ENCODE results near the gene MARK2.
"Not testable (repeated sequence)": the region's sequence is repeated elsewhere in the genome, so short reads cannot be mapped to it uniquely, and the experiment has no call there.

MARK2 gene

DNA sequence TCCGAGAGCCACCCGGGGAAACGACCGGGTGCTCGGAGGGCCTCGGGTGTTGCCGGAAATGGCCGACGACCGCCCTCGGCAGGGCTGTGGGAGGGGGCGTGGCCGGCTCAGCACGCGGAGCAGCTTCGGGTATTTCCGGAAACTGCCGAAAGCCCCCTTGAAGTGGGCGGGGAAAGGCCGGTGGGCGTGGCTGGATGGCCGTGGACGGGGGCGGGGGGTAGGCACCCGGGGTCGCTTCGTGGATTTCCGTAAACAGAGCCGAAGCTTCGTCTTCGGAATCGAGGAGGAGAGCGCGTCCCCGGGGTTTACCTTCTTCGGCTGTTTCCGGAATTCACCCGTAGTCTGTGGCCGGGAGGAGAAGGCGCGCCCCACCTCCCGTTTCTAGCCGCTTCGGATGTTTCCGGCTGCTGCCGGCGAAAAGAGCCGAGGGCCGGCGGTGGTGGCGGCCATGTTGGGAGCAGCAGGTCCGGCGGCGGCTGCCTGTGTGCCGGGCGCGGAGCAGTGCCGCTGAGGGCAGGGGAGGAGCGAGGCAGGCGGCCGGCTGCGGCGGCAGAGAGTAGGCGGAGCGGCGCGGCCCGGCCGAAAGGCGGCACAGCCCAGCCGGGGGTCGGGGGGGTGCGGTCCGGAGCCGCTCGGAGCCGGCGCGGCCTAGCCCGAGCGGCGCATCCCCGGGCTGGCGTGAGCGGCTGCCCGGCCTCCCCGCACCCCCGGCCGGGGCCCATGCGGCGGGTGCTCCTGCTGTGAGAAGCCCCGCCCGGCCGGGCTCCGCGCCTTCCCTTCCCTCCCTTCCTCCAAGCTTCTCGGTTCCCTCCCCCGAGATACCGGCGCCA, at the start of gene MARK2:
MARK2 (plus strand) TSS at position 433 of the 830 bp plus-strand sequence; CDS start at position 830, 397 bp downstream.
- DNase-seq = peak; percentile 80 to 100 (median 98)

DNA sequence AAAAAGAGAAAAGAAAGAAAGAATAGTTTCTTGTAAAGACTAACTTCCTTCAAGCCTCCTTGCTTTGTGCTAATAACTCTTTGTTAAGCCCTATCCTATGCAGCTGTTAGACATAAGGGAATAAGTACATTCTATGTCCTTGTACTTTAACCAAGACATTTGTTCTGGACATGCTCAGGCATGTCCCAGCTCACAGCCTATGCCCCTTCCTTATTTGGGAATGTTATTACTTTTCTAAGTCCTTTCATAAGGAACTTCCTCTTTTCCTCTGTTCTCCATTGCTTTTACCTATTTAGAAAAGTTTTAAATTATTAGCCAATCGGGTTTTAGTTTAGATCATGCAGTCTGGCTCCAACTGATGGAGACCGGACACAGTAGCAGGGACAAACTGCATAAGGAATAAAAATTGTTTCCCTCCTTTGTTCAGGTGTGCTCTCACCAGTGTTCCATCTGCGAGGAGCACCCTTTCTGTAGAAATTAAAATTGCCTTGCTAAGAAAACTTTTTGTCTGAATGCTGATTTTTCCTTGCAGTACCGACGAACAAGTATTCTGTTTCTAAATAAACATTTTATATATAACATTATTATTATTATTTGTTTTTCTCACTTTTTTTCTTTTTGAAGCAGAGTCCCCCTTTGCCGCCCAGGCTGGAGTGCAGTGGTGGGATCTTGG, 47.3 kb upstream of the MARK2 start:
- no peak for DNase-seq

DNA sequence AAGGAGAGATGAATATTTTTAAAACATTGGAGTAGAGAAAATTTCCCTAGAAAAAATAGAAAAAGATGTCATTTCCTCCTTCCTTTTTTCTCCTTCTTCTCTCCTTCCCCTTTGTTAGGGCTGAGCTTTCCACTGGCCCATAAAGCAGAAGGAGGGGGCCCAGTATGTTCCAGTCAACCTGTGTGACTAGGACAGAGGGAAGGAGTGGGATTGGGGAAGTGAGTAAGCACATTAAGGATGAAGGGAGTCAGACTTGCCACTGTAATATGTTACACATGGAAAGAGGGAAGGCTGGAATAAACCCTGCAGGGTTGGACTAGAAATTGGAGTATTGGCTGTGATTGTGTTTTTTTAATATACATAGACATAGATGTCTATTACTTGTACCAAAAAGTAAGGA, 45.7 kb upstream of the MARK2 start:
- no peak for DNase-seq

DNA sequence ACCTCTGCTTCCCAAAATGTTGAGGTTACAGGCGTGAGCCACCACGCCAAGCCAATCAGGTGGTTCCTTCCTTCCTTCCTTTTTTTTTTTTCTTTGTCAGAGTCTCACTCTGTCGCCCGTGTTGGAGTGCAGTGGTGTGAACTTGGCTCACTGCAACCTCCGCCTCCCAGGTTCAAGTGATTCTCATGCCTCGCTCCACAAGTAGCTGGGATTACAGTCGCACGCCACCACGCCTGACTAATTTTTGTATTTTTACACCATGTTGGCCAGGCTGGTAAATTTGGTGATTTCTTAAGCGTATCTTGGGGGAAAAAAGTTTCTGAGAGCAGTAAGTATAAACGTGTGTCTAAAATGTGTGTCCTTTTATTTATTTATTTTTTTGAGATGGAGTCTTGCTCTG, 43.8 kb upstream of the MARK2 start:
- DNase-seq = no peak

DNA sequence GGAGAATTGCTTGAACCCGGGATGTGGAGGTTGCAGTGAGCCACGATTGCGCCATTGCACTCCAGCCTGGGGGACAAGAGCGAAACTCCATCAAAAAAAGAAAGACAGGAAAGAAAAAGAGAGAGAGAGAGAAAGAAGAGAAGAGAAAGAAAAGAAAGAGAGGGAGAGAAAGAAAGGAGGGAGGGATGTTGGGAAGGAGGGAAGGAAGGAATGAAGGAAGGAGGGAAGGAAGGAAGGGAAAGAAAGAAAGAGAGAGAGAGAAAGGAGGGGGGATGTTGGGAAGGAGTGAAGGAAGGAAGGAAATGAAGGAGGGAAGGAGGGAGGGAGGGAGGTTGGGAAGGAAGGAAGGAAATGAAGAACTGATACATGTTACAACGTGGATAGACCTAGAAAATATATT, 38.0 kb upstream of the MARK2 start:
- no peak for DNase-seq

DNA sequence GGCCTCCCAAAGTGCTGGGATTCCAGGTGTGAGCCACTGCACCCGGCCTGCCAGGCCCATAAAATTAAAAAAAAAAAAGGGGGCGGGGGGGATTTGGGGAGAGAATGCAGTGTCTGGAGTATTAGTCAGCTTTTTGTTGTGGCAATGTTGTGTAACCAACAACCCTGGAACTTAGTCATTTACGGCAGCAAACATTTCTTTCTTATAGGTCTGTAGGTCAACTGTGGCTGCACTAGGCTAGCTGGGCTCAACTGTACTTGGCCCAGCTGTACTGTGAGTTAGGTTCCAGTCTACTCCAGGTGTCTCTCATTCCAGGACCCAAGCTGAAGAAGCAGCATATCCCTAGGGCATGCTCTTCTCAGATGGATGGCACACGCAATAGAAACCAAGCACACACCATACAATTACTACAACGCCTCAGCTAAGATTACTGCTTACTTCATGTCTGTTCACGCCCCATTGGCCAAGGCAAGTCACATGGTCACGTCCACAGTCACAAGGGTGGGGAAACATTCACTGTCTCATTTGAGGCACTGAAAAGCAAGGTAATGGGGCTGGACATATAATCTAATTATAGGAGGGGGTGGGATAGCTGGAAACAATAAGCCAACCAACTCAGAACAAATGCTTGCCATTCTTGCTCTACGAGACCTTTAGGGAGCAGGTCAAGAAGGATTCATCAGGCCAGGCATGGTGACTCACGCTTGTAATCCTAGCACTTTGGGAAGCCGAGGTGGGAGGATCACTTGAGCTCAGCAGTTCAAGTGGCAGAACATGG, 36.1 kb upstream of the MARK2 start:
- DNase-seq = peak in 1 of 56 donors; percentile 10

DNA sequence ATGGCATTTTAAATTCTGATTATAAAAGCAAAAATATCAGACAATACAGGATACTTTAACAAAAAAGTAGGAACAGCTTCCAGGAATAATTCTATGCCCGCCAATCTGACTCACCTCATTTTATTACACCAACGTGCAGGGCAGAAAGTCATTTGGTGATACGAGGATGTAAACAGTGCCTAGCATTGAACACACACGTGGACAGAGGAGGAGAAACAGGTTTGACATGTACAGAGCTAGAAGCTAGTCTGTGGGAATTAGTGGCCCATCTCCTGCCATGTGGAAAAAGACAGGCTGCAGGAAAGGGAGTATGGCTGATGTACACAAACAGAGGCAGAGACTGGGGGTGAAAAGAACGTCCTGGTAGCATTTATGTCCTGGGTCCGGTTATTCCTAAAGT, 34.7 kb upstream of the MARK2 start:
- no peak for DNase-seq

DNA sequence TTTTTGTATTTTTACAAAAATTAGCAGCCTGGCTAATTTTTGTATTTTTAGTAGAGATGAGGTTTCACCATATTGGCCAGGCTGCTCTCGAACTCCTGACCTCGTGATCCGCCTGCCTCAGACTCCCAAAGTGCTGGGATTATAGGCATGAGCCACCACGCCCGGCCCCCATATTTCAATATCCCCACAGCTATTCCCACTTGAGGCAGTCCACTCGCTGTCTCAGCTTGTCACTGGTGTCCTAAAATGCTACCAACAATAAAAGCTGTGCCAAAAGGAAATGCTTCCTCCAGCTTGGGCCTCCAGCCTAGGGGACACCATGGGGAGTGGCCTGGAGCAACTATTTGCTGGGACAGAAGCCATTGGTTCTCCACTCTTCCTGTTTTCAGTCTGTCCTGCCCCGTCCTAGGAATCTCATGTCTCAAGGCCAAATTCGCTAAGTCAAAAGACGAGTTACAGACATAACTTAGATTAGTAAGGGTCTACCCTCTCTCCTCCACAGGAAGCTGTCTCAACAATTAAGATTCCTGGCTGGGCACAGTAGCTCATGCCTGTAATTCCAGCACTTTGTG, 33.0 kb upstream of the MARK2 start:
- DNase-seq = no peak

DNA sequence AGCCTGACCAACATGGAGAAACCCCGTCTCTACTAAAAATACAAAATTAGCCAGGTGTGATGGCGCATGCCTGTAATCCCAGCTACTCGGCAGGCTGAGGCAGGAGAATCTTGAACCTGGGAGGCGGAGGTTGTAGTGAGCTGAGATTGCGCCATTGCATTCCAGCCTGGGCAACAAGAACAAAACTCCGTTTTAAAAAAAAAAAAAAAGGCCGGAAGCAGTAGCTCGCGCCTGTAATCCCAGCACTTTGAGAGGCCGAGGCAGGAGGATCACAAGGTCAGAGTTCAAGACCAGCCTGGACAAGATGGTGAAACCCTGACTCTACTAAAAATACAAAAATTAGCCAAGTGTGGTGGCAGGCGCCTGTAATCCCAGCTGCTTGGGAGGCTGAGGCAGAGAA, 28.5 kb upstream of the MARK2 start:
- DNase-seq = not testable (repeated sequence)

DNA sequence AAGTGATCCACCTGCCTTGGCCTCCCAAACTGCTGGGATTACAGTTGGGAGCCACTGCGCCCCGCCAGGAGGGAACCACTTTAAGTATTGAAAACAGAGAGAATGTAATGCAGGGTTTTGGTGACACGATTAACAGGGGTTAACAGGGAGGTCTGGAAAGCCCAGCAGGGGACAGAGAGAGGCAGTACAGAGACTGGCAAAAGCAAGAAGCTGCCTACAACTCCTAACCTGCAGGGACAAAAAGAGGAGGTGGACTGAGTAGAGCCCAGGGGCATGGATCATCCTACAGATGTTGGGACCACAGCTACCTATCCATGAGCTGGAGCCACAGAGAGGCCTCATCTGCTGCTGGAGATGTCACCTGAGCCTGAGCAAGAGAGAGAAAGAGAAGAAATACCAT, 27.4 kb upstream of the MARK2 start:
- DNase-seq = no peak

DNA sequence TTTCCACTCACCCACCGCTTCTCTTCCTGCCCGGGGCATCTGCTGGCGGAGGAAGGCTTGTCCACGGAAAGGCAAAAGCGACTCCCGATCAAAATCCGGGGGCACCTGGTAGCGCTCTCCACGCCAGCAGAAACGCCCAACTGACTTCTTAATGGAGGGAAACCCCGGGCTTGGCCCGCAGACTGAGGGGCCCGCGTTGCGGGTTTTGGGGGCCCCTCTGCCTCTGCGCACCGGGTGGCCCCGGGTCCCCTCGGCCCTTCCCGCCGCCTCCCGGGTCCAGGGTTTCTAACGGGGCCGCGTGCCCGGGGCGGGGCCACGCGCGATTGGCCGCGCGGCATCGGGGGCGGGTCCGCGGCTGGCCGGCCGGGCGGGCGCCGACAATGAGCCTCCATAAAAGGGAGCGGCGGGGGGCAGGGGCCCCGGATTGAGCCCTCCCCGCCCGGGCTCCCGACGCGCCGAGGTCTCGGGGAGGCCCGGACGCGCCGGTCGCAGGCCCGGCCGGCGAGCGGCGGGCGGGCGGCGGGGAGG, 25.8 kb upstream of the MARK2 start, which contains the start of gene SPINDOC:
SPINDOC (plus strand) TSS at position 422 of the 528 bp plus-strand sequence. CDS start 231 bp downstream, outside the sequence.
- peak in 54 of 56 donors; percentile 28 to 90 (median 71) for DNase-seq

DNA sequence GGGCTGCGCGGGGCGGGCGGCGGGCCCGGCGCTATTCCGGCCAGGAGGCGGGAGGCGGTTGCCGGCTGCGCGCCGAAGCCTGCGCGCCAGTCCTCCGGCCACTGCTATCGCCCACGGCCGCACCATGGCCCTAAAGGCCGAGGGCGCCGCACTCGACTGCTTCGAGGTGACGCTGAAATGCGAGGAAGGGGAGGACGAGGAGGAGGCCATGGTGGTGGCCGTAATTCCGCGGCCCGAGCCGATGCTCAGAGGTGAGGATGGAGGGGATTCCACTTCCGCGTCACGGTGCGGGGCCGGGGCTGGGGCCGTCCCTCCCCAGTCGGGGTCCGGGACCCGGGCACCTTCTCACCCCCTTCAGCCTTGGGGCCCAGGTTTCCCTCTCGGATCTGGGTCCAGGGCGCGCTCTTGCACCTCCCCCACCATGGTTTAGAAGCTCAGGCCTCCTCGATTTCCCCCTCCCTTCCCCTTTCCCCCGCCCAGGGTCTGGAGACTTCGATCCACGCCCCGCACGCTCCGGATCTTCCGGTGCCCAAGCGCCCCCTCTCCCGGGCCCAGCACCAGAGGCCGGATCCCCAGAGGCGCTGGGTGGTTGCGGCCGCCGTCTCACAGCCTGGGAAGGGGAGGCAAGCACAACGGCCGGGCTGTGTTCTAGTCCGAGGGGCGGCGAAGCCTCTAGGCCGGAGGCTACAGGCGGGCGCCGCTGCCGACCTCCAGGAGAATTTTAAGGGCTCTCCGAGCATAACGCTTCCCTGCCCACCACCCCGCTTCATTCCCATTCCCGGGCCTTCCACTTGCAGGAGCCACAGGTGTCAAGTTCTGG, 25.1 kb upstream of the MARK2 start:
- peak in 49 of 56 donors; percentile 9 to 68 (median 38) for DNase-seq

DNA sequence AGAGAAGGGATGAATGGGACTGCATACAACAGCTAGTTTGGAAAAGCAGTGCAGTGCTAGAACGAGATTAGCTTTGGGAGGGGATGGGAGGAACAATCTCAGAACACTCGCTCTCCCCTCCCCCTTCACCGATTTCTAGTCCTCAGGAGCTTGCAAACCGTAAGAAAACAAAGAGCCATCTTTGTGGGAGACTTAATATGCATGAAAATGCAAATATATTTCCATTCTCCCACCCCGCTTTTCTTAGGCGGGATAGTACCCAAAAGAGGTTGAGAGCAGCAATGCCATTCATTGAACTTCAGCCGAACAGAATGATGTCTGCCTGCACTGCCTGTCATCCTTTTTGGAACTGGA, 24.6 kb upstream of the MARK2 start:
- DNase-seq = peak in 1 of 56 donors; percentile 40

DNA sequence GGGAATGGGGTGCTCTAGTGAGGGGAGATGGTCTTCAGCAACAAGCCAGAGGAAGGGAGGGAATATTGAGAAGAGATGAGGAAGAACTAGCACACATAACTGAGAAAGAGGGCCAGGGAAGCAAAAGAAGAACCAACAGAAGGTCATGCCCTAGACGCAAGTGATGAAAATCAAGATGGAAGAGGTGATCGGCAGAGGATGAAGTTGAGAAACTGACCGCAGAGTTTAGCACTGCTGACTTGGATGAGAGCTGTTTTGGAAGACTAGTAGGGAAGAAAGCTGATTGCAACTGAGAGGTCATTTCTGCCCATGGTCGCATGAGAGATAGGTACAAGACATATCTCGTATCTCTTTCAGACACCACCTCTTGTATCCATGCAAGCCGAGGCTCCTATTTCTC, 22.7 kb upstream of the MARK2 start:
- DNase-seq = no peak

DNA sequence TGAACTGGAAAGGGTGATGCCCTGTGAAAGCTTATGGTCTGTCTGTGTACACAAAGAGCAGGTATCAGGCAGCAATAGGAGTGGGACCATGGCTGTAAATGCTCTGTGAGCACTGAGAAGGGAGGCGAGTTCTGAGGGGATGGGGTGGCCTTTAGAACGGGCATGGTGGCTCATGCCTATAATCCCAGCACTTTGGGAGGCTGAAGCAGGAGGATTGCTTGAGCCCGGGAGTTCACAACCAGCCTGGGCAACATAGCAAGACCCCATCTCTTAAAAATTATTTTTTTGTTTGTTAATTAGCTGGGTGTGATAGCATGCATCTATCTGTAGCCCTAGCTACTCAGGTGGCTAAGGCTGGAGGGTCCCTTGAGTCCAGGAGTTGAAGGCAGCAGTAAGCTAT, 22.2 kb upstream of the MARK2 start:
- no peak for DNase-seq

DNA sequence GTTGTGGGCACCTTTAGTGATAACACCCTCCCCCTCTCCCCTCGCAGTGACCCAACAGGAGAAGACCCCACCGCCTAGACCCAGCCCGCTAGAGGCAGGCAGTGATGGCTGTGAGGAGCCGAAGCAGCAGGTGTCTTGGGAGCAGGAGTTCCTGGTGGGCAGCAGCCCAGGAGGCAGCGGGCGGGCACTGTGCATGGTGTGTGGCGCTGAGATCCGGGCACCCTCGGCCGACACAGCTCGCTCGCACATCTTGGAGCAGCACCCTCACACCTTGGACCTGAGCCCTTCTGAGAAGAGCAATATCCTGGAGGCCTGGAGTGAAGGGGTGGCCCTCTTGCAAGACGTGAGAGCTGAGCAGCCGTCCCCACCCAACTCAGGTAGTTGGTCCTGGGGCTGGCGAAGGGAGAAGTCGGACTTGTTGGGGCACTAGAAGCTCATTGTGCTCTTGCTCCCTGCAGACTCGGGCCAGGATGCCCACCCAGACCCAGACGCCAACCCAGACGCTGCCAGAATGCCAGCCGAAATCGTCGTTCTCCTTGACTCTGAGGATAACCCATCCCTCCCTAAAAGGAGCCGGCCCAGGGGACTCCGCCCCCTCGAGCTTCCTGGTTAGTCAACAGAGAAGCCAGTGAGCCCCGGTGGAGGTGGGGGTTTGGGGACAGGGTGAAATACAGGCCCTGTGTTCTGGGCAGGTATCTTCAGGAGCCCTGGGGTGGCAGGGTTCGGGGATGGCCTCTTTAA, 21.0 kb upstream of the MARK2 start:
- DNase-seq = no peak

DNA sequence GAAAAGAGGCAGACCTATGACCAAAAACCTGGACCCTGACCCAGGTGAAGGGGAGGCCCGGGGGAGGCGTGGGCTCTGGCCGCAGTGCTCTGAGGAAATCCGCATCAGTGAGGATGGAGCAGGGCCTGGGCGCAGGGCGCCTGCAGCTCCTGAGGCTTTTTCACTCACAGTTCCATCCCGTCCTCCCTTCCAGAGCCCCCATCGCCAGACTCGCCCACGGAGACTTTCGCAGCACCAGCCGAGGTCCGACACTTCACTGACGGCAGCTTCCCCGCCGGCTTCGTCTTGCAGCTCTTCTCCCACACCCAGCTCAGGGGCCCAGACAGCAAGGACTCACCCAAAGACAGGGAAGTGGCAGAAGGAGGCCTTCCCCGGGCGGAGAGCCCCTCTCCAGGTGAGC, 20.3 kb upstream of the MARK2 start:
- DNase-seq = no peak

DNA sequence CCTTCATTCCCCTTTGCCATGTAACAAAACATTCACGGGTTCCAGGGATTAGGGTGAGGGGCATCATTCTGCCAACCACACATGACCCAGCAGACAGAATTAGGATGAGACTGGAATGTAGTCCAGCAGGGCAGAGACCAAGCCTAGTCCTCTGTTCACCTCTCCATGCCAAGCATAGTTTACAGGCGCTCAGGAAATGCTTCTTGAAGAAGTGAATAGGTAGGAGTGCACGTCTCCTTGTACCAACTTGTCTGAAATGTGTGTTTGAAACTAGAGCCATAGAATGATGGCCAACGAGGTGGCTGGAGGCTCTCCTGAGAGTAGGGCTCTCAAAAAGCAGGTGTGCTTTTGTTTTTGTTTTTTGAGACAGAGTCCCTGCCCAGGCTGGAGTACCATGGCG, 17.5 kb upstream of the MARK2 start:
- no peak for DNase-seq

DNA sequence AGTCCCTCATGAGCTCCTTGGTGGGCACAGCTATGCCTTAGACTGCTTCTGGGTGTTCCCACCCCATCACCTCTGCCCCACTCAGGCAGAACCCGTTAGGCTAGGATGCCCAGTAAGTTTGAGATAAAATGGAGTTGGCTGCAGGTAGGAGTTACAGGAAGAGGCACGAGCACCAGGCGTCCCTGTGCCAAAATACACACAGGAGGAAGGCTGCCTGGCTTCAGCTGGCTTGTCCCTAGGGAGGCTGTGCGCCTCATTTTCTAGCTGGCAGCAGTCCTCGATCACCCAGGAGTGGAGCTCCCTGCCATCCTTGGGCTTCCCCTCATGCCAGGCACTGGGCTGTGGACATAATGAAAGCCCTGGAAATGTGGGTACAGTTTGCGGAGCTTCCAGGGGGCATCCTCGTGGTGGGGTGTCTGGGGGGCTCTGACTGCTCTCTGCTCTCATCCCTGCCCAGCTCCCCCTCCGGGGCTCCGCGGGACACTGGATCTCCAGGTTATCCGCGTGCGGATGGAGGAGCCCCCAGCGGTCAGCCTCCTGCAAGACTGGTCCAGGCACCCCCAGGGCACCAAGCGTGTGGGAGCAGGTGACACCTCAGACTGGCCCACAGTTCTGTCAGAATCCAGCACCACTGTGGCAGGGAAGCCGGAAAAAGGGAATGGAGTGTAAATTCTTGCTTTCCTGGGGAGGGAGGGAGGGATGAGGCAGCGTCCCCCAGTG, 12.3 kb upstream of the MARK2 start:
- no peak for DNase-seq

Measured in nucleus accumbens (tissue), 56 donors.